HG02678 (cell line): ENCODE measurements around the gene CEP112.

Experiments
- ATAC-seq: cut with Tn5 transposase; IDR thresholded peaks from one replicate; pipeline ENCODE4 v1.9.1; 2021; ENCODE audit warnings: mild to moderate bottlenecking, moderate library complexity; ENCODE audit not compliant: unreplicated experiment

CEP112 gene

DNA sequence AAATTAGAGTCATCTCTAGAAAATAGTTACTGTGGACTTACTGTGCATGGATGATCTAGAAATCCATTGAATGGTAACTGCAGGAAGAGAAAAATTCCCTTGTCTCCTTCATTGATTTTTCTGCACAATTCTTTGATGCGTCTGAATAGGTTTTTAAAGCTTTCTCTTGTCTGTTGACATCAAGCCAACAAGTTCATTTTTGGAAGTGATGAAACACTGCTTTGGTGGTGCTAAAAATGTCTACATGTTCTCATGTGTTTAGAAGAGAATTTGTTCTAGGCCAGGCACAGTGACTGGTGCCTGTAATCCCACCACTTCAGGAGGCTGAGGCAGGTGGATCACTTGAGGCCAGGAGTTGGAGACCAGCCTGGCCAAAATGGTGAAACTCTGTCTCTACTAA lies 573.4 kb downstream of the CEP112 start:
- ATAC-seq: no peak

DNA sequence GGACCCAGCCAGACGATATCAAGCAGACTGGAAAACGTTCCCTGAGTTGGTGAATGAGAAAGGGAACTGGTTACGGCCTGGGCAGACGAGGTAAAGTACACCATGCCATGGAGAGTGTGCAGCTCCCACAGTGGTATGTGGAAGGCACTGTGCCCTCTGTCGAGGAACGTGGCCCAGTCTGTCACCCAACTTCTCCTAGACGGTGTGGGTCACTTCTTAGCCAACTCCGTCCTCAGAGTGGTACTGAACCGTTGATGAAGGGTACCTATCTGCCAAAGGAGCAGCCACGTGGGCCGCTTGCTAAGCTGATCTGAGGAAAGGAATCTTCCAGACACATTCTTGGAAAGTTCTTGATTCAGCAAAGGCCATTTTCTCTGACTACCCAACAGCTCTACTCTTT lies 574.4 kb downstream of the CEP112 start:
- no peak for ATAC-seq

DNA sequence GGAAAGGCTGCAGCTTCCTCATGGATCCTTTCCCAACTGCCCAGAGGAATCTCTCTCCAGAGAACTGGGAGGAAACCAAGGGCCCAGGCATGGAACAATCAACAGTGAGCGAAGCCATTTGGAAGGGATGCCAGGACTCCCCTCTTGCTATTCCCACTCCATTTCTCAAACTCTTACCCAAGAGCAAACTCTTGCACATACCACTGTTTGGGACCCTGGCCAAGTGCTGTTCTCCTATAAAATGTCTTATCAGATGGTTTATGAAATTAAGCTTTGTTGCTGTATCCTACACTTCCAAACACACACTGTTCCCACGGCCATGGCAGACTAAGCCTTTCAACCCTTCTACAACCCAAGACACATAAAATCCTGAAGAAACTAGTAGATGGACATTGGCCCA lies 582.2 kb downstream of the CEP112 start:
- no peak for ATAC-seq

DNA sequence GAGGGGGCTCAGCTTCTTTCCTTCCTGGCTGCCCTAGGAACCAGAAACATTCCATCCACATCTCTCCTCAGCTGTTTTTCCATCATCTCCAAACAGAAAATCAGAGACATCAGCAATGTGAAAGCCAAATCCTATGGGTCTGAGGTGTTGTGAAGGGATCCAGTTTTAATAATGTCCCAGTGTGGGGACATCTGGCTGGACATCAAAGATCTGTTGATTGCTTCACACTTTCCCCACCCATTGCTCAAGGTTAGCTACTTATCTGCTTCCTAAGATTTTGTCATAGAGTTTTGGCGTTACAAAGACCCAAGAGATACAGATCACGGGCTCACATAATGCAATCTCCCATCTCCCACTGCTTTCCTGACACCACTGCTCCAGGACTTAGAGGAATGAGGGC lies 582.6 kb downstream of the CEP112 start:
- no peak for ATAC-seq

DNA sequence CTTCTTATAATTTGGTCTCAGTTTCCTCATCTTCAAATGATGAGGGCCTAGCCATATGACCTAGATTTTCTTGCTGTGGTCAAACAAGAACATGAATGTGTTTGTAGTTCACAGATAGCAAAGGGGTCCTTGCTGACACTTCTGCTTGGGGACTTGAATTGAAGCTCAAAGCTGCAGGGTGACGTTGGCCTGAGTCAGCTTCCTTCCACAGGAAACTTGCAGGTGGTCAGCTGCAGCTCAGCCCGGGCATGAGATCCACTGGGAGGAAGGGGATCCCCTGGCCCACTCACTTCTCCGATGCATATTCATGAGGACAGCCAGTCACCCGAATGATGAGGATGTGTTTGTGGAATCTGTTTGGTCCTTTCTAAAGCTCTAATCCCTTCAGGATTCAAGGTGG lies 587.9 kb downstream of the CEP112 start:
- no peak for ATAC-seq

DNA sequence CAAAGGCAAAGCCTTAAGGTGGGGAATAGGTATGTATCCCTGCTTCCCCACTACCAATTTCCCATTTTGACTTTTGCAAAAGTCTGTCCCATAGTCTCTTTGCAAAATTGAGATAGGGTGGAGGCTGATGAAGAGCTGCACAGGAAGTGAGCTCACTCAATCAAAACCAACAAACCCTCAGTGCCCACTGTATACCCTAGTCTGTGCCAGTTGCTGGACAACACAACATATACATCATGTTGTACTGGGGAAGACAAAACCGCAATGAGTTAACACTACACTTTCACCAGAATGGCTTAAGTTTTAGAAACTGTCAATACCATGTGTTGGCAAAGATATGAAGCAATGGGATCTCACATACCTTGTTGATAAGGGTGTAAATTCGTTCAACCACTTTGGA lies 590.1 kb downstream of the CEP112 start:
- ATAC-seq: no peak

DNA sequence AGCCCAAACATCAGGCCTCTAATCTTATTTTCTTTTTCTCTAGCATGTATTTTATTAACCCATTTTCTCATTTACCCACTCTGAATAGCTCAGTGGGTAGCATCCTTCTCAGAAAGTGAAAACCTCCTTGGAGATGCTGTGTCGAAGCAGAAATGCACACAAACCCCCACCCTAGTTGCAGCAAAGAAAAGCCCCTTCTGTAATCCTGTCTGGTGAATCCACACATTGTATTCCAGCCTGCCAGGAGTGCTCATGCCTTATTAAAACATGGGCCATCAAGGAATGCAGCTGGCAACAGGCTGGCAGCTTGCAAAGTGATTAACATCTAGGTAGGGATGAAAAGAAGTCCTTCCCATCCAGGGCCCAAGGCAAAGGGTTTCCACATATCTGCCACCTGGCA lies 590.8 kb downstream of the CEP112 start:
- ATAC-seq: no peak

DNA sequence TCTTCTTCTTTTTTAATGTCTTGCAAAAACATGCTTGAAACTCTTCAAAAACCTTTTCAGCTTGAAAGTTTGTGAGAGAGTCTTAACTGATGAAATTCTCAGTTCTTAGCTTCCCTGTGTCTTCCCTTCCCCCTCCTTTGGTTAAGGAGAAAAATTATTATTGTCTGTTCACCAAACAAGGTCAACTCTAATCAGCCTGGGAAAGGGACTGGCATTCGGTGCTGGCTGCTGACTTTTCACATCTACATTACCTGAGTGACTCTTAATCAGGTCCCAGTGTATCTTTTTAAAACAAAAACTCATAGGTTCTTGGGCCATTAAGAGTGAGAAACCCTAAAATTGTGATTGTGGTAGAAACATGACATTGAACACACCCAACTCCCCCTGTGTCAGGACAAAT lies 591.4 kb downstream of the CEP112 start:
- no peak for ATAC-seq

DNA sequence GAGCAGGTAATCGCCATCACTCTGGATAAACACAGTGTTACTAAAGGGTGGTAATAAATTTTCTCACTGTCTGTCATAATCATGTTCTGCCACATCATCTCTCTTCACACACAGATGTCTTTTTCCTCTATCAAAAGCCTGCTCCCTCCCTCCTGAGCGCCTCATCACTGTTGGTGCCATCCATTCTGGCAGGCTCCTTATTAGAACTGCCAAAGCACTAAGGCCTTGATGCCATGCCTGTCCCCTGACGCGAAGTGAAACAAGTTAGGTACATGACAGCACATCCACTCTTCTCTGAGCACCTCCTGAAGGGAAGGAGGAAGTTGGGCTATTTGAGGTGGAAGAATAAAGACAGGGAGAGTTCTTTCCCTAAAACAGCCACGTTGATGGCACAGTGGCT lies 592.3 kb downstream of the CEP112 start:
- ATAC-seq: no peak

DNA sequence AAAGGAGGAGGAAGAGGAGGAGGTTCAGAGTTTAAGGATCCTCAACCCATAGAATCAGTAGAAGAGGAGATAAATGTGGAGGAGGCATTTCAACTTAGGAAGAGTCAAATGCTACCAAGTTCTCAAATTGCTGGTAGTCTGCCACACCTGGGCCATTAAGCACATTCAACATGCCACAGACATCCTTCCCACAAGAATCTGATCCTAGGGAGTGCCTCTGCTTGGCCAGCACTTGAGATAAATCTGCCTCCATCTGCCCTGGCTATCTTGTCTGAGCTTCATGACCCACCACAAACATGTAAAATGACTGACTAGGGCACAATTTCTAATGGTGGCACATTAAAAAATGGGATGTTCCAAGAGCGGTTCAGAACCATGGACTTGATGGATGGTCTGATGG lies 593.2 kb downstream of the CEP112 start:
- ATAC-seq: no peak

DNA sequence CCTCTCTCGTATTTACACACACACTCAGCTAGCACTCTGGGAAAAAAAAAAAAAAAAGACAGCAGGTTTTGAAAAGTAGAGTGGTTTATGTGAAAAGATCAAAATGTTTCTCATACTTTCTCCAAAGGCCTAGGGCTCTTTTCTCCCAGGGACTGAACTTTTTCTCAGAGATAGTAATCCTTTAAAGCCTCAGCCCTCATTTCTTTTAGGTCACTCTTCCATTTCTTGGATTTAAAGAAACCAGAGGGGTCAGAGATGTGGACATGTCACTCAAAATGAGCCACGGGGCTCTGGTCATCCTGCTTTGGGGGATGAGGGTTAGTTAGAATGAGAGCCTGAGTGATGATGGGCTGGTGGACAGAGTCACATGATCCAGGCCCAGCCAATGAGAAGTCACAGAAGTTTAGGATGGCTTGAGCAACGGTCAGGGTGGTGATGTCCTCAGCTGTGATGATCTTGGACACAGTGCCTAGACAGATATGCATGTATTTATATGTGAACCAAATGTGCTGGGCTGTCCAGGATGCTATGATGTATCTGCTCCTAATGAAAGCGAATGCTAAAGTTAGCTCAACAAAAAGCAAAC lies 596.8 kb downstream of the CEP112 start:
- ATAC-seq: no peak

DNA sequence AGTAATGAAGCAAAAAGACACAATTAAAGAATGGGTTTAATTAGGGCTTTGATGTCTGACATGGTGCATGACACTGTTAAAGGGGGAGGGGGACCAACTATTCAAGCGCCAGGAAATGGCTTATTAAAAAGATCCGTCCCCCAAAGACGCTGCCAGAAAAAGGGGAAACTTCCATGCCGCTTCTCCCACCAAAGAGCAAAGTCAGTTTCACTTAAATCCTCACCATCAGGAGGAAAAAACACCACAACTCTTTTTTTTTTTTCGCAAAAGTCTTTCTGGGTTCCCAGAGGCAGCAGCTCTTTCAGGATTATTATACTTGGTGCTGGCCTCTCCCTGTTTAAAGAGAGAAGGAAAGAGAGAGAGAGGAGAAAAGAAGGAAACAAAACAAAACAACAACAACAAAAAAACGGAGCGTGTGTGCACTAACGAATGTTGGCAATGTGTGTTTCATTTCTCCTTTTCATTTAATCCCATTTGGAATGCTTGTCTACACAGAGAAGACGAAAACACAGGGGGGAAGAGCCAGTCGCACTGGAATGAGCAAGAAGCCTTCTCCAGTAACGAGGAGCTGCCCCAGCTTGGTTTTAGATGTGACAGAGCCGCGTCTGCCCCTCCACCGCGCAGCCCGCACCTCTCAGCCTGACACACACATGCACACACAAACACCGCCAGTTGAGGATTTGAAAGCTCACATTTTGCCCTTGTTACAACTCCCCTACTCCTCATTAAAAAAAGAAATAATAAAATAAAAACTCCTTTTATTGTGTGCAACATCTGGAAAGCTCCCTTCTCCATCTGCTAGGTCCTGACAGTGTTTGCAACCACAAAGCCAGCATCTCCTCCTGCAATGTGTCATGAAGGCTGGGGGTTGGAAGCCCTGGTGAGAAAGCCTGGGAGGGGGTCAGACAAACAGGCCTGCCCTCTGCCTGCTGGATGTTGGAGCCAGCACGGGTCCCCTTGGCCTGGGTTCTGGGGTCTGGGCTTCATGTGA lies 597.8 kb downstream of the CEP112 start:
- no peak for ATAC-seq

DNA sequence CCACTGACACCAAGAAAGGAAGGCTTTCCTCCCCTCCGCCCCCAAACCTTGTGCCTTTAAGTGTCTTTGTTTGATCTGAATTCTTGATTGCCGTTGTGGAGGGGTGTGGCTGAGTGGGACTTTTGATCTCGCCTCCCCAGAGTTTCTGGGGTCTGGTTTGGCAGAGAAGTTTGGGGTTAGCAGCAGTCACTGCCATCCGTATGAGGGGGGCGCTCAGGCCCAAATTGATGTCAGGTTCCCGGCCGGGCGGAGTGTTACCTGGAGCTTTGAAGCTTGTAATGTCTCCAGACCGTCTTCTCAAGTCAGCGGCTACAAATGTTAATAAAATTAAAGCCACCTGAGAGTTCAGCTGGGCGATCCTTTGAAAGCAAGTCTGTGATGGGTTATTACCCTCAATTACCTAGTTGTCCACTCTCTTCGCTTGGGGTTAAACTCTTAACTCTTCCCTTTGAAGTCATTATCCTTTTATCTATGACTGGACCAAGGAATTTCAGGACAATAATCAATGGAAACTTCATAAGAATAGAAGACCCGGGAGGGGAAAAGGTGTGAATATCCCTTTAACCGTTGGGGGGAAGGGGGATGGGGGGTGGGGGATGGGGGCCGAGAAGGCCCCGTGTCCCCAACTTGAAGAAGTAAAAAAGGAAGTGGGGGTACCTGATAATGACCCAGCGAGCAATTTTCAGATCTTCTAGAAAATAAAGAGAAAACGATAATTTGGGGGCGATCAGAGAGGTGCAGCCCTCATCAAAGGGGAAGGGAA lies 598.7 kb downstream of the CEP112 start:
- no peak for ATAC-seq

DNA sequence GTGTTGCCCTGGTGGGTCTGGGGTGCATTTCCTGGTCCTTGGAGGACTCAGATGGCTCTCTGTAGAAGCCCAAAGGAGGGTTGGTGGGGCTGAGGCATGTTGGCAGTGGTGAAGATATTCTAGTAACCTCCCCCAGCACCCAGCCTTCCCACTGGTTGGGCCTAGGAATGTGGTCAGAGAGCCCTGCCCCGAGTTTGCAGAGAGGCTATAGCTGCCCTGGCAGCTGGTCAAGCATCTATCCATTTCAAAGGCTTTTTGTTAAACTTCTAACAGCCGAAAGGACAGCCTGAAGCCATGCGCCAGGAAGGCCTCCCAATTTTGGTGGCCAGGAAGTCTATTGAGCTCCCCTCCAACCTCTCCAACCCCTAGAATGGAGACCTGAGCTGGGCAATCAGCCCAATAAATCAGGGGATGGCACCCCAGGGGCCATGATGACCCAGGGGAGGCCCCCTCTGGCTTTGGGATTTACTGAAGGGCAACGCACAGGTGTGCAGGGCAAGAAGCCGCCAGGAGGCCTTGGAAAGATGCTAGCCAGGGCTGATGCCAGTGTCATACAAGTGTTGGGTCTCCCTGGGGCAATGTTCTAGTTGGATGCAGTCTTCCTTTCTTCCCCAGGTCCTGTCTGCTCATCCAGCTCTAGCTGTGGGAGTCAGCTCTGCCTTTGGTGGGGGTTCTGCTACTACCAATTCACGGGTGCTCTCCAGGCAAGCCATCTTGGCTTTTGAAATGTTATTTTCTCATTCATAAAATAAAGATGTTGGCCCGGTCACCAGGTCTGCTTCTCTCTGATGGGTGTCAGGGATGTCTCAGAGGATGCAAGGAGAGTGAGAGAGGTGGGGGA lies 599.6 kb downstream of the CEP112 start:
- no peak for ATAC-seq

DNA sequence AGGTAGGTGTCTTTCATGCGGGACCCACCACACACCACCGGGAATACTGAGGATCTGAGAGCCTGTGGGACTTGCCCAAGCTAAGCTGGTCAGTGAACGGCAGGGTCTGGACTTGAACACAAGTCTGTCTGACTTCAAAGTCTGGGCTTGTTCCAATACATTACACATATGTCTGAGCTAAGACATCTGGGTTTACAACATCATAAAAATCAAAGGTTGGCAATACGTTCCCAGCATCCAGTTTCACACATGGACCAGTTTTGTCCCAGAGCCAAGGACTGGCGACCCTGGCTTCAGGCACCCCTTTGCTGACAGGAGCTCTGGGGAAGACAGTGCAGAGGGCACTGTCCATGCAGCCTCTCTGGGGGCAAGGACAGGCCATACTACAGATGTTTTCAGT lies 602.6 kb downstream of the CEP112 start:
- ATAC-seq: no peak

DNA sequence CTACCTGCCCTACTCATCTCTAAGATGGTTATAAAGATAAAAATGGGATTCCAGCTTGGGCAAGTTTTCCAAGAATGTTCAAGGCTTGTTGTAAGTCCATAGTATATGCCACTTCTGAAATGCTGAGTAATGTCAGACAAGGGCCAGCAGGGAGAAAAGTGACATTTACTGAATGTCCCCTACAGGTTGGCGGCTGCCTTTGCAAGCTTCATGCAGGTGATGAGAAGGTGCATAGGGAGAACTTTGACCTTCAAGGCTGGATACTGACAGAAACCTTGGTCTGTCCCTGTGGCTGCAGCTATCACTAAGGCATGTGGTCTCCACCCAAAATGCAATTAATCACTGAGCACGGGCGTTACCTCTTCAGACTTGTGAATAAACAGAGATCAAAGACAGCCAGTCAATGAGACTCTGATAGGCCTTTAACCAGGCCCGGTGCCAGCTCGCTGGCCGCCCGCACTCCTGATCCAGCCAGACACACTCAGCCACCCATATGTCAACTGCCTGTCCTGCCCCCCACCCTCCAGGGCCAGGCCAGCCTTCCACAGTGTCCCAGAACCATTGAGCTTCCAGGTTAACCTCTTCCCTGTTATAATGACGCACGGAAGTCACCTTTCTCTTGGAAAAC lies 603.6 kb downstream of the CEP112 start:
- ATAC-seq: no peak

DNA sequence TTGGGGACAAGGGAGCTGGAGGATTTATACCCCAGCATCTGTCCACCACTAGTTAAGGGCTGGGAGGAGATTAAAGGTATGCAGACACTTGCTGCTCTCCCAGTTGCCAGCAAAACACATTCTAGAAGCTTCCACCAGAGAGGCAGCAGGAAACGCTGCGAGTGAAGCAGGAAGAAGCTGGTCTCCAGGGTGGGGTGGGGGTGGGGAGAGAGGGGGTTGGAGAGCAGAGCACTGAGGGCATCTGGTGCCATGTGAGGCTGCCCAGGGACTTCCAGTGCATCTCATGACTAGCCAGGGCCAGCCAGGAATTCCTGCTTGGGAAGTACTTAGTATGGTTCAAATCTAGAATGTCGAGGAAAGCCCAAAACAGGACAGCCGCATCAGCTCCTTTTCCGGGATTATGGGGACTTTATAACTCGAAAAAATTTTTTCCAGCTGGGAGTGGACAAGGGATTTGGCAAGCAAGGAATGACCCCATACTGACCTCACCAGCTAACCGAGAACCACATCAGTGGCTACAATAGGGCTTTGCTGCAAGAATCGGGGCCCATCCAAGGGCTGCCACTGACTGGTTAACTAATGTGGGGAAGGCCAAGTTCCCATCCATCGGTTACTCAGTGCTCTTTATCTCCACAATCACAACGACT lies 604.3 kb downstream of the CEP112 start:
- ATAC-seq: no peak

DNA sequence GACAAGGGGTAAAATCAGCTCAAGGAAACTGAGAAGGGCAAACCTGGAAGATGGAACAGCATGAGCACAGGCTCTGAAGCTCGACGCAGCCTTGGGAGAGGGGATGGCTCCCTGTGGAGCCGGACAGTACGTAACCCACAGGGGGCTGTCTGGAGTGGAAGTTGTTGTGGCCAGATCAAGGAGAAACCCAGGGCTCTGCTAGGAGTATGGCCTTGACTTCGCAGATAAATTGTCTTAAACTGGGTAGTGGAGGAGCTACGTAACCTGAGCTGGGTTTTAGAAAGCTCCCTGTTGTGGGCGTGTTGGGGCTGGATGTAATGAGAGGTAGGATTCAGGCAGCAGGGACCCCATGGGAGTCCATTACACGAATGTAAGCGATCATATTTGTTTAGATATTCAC lies 605.0 kb downstream of the CEP112 start:
- no peak for ATAC-seq
